T-helper 22 cell (primary cell): ENCODE results near the gene PNRC1.
"Not testable (repeated sequence)": the region's sequence is repeated elsewhere in the genome, so short reads cannot be mapped to it uniquely, and the experiment has no call there.

Experiments
- DNase-seq: peaks from one replicate; pipeline ENCODE4 v3.0.0-alpha.2; 2020; ENCODE audit warnings: low read depth

The PNRC1 gene

DNA sequence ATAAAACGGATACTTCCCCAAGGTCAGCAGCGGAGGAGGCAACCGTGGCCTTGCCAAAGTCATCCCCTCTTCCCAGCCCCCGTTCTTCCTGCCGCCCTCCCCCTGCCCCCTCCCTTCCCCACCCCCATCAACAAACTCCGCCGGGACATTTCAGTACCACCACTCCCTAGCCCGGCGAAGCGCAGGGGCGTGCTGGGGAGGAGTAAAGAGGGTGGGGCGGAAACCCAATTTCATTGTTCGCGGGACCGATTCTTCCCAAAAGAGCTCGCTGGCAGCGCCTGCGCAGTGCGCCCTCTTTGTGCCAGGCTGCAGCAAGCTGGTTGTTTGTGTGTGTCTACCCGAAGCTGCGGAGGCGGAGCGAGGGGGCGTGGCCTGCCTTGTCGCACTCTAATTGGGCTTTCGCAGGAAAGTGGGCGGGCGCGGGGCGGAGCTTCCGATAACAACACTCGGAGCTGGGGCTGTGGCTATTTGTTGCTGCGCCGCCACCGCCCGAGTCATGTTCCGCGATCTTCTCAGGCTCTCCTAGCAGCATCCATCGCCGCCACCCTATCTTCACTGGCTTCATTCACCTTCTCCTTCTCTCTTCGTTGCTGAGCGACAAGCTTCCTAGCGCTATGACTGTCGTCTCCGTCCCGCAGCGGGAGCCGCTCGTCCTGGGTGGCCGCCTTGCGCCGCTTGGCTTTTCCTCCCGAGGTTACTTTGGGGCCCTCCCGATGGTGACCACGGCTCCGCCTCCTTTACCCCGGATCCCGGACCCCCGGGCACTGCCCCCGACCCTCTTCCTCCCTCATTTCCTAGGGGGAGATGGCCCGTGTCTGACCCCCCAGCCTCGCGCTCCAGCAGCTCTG, at the start of gene PNRC1:
TSS of gene PNRC1 (plus strand) at position 471 of the 848 bp plus-strand sequence. CDS start at position 615, 144 bp downstream.
- DNase-seq: peak; percentile 100

DNA sequence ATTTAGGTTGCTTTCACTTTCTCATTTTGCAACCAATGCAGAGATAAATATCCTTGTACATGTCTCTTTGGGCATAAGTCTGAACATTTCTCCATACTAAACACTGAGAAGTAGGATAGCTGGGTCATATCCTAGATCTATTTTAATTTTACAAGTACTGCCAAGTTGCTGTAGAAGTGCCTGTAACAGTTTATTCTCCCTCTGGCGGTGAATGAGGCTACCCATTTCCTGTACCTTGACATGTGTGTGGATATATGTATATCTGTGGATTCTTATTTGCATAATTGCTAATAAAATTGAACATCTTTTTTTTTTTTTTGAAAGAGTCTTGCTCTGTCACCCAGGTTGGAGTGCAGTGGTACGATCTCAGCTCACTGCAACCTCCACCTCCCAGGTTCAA, 48.0 kb upstream of the PNRC1 start:
- no peak for DNase-seq

DNA sequence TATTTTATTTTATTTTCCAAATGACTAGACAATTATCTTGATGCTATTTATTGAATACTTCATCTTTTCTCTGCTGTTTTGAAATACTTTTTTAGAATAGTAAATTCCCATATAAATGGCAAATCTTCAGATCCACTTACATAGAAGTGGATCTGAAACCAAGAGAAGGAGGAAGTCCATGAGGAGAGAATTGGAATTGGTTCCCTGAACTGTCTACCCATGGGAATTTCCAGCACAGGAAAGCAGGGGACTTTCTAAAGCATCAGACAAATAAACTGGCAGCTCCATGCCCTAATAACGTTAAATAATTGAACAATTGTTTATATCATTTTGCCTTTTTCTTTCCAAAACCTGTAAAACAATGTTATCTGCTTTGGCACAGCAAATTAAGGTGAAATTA, 47.1 kb upstream of the PNRC1 start:
- DNase-seq: no peak

DNA sequence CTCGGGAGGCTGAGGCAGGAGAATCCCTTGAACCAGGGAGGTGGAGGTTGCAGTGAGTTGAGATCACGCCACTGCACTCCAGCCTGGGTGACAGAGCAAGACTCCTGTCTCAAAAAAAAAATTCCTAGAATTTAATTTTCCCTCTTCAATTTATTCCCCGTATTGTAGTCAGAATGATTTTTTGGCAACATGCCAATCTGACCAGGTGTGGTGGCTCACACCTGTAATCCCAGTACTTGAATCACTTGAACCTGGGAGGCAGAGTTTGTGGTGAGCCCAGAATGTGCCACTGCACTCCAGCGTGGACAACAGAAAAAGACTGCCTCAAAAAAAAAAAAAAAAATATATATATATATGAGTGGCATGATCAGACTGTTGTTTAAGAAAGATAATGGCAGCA, 46.4 kb upstream of the PNRC1 start:
- DNase-seq: not testable (repeated sequence)

DNA sequence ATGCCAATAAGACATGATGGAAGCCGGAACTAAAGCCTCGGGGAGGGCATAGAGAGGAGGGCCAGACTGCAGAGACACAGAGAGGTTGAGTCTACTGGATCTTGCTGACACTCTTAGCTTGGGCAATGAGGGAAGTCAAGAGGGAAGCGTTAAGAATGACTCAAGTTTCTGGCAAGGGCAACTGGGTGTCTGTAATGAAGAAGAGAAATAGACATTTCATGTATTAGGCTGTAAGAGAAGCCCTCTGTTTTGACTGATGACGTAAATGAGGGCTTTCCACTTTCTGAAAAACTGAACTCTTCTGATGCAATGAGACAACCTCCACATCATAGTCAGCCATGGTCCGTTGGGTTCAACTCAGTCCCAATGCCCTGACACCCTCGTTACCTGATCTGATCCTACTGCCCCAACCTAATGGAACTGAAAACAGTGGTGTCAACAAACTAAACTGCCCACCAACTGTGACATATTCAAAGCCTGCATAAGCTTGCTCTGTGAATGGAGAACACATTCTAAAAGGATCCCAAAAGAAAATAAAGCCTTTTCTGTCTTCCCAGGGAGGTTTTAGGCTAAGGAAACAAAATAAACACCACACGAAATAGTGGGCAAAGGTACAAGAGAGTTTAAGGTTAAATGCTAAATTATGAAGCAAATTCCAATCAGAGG, 45.8 kb upstream of the PNRC1 start:
- no peak for DNase-seq

DNA sequence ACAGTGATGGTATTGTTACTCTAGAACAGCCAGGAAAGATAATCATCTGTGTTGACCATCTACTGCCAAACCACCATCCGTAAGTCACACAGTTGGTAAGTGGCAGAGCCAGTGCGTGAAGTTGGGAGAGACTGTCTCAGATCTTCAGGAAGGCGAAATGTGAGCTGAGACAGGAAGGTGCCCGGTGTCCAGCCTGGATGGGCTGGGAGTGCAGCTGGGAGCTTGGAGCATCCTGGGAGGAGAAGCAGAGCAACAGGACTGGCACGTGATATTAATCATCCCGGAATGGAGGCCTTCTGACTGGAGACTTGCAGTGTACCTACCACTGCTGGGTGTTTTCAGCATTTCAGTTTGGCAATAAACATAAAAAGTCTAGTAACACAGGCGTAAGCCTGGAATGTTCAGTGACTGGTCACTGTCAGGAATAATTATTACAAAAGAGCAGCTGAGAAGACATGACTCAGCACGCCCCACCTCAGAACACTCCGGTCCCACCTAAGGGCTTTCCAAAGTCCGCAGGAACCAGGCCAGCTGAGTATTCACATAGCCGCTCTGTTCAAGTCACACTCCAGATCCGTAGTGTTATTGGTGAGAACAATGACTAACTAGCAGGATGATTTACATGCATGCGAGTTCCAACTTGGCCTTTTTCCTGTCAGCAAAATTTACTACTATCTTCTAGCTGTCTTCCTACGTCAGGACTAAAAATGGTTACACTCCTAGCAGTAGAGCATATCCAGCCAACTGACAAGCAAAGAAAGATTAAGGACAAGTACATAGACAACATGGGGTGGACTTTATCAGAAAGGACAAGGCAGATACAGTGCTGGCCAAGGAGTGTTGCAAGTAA, 45.1 kb upstream of the PNRC1 start:
- no peak for DNase-seq

DNA sequence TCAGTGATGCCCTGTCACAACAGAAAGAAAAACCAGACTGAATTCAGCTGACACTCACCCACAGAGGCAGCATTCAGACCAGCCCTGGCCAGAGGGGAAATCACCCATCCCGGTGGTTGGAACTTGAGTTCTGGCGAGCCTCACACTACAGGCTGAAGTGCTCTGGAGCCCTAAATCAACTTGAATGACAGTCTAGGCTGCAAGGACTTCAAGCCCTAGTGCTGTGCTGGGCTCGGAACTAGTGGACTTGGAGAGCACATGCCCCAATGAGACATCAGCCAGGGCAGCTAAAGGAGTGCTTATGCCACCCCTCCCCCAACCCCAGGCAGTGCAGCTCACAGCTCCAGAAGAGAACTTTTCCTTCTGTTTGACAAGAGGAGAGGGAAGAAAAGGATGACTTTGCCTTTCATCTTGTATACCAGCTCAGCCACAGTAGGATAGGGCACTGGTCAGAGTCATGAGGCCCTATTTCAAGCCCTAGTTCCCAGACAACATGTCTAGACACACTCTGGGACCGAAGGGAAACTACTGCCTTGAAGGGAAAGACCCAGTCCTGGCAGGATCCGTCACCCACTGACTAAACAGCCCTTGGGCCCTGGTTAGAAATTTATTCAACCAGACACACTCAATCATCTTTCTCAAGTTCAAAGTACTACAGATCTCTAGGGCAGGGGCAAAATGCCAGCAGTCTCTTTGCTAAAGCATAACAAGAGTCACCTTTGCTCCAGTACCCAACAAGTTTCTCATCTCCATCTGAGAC, 43.2 kb upstream of the PNRC1 start:
- DNase-seq: no peak

DNA sequence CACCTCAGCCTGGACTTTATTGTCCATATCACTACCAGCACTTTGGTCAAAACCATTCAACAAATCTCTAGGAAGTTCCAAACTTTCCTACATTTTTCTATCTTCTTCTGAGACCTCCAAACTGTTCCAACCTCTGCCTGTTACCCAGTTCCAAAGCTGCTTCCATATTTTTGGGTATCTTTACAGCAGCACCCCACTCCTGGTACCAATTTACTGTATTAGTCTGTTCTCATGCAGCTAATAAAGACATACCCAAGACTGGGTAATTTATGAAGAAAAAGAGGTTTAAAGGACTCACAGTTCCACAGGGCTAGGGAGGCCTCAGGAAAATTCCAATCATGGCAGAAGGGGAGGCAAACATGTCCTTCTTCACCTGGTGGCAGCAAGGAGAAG, 42.7 kb upstream of the PNRC1 start:
- not testable (repeated sequence) for DNase-seq

DNA sequence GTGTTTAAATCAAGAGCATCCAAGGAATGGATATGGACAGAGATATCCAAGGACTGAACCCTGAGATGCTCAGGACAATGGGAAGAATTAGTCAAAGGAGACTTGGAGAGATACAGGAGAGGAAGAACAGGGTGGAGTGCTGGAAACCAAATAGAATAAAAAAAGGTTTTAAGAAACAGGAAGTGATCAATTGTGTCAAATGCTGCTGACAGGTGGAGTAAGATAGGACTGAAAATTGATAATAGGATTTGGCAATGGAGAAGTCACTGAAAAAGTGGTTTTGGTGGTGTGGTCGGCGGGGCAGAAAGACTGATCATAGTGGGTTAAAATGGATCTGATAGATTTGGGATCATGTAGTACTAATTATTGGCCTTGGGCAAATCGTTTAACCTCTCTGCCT, 37.9 kb upstream of the PNRC1 start:
- DNase-seq: no peak

DNA sequence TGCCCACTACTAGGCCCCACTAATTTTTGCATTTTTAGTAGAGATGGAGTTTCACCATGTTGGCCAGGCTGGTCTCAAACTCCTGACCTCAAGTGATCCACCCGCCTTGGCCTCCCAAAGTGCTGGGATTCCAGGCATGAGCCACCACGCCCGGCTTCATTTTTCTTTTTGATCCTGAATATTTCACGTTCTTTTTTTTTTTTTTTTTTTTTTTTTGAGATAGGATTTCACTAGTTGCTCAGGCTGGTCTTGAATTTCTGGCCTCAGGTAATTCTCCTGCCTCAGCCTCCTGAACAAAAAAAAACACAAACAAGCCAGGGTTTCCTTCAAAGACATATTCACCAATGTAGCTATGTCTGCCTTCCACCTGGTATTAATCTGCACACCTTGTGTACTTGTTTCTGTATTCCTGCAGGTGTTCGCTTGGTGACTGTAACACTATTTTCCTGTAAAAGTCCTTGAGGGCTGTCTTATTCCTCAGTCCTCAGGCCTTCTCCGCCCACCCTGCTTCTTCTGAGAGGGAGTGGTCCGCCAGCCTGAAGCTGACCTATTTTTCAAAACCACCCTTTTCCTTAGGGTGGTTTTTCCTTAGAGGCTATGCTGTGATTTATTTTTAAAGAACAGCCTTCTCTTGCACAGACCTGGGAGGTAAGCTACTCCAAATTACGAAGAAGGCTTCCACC, 36.1 kb upstream of the PNRC1 start:
- DNase-seq: no peak

DNA sequence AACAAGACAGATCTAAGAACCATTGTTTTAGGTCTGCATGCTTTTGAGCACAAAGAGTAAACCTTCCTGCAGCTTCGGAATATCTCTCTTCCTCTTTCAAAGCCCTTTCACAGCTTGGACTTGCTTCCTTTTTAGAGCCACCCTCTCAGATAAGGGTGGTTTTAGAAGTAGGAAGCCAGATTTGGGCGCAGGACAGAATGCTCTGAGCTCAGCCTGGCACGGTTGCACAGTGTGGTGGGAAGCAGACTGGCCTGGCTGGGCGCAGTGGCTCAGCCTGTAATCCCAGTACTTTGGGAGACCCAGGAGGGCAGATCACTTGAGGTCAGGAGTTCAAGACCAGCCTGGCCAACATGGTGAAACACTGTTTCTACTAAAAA, 35.6 kb upstream of the PNRC1 start:
- DNase-seq: no peak

DNA sequence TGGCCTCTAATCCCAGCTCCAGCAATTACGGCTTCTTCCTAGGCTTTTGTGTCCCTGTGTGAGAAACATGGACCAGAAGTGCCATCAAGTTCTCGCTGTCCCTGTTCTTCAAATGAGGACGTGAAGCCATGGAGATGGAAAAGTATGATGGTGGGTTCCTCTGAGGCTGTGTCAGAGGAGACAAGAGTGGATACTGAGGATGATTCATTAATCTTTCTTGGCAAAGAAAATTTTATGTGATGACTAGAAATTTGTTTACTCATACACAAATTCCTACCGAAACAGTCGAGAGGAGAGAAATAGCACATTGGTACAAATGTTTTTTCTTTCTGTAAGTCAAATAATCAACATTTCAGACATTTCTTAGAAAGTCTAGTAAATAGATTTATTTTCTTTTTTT, 35.0 kb upstream of the PNRC1 start:
- no peak for DNase-seq

DNA sequence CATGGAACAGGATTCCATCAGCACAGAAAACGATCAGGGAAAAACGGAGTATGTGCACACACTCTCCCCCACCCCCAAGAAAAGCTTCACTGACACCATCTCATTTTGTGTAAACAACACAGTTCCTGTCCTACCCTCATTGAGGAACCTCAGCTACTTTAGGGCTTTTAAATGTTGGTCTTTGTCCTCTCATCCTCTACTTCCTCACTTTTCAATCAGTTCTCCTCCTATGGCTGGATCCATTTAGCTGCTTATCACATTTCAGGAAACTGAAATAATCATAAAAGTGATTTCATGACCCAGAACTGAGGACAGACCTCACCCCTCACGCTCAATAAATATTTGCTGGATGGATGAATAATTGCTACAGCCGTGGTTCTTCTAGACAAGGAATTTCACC, 33.1 kb upstream of the PNRC1 start:
- DNase-seq: no peak

DNA sequence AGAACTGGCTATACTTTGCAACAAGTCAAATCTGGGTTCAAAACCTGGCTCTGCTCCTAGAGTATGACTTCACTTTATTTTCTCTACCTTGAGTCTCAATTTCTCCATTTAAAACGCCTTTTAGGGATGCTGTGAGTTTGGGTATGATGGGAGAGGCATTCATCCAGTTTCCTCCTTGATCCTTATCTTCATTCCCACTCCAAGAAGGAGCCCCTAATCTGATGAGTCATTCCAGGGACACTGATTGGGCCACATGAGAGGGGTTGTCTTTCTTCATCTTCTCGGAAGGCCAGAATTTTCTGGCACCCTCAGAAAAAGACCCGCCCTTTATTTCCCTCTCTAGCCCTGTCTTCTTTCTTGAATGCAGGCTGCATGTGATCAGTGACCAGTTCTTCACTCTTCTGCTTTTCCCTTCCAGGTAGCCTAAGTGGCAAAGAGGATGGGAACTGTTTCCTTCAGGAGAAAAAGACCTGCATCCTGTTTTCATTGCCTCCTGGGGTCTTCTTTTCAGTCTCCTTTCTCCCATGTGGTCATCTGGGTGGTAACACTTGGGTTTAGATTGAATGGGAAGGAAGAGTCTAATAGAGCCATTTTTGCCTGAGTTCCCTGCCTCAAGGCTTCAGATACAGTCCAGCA, 32.1 kb upstream of the PNRC1 start:
- DNase-seq: no peak

DNA sequence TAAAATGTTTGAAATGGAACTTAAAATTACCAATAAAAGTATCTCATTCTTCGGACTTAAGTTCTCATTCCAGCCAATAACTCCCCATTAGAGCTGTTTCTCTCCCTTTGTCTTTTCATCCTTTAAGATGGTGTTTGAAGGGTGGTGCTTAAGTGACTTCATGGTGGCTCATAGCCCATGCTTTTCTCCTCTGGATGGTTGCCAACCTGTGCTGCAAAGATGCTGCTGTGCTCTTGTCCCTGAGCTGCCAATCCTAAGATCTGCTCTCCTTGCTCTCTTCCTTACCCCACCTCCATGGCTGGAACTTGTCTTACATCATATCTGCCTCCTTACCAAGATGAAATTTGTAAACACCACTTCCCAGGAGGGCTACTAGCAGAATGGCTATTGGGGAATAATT, 31.6 kb upstream of the PNRC1 start:
- DNase-seq: no peak

DNA sequence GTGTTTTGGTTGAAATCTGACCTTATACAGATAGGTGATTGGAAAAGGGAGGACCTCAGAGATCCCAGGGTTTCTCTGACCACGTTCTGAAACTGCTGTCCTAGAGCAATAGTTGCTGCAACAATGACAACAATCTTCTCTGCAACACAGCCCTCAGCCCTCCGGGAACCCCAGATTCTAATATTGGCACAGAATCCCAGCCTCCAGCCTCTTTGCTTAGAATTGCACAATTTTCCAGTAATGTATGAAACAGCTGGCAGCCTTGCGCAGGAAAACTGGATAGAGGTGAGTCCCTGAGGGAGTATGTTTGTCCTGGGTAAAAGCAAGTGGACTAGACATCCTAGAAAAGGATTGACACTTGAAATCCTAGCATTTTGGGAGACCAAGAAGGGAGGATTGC, 30.4 kb upstream of the PNRC1 start:
- DNase-seq: no peak

DNA sequence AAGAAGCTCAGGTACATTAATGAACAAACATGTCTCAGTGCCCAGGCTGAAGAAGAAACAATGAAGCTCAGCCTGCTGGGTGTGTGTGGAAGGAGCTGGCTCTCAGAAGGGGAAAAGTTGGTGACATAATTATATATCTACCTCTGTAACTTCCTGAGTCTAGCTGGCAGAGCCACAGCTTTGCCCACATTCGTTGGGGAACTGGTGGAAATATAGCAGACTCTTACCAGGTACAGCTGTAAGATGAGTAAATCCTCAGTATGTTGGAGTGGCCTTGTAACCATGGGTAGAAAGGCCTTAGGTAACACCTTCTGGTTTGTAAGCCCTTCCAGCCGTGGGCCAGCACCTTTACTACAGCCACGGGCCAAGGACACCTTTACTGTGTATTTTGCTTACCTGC, 29.9 kb upstream of the PNRC1 start:
- DNase-seq: no peak

DNA sequence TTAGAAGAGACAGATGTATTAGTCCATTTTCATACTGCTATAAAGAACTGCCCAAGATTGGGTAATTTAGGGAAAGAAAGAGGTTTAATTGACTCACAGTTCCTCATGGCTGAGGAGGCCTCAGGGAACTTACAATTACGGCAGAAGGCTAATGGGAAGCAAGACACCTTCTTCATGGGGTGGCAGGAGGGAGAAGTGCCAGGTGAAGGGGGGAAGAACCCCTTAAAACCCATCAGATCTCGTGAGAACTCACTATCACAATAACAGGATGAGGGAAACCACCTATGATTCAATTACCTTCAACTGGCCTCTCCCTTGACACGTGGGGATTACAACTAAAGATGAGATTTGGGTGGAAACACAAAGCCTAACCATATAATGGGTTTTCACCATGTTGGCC, 28.9 kb upstream of the PNRC1 start:
- DNase-seq: no peak

DNA sequence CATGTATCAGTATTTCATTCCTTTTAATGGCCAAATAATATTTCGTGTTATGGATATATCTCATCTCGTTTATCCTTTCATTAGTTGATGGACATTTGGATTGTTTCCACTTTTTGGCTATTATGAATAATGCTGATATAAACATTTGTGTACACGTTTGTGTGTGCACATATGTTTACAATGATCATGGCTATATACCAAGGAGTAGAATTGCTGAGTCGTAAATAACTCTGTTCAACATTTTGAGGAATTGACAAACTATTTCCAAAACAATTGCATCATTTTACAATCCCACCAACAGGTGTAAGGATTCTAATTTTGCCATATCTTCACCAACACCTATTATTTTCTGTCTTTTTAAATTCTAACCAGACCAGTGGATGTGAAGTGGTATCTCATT, 26.3 kb upstream of the PNRC1 start:
- DNase-seq: no peak

DNA sequence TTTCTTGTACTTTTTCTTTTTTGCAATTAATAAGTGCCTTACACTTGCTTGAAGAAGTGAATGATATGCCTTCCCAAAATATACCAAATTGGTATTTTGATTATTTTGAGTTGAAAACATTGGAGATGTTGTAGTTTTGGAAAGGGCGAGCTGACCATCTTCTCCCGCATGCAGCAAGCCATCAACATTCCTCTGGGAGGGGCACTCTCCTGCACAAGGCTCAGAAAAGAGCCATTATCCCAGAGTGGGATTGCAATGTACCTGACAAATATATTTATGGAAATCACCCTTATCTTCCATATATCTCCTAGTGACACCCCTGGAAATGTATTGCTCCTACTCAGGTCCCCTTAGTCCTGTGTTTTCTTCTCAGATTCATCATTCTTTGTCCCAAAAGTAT, 22.8 kb upstream of the PNRC1 start:
- no peak for DNase-seq

DNA sequence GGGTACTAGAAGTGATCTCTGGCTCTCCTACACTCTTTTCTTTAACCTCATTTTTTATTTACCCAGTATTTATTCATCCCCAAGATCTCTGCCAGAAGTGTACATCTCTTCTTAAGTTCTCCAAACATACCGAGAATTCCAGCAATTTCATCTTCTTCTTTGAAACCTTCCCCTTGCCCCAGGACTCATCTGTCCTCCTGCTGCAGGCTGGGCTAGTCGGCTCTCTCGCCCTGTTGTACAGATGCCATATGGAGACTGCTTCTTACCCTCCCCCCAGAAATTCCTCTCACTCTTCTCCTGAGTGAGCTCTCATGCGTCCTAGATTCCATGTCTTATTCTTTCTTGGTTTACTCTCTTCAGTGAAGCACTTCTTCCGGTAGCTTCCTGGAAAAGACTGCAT, 21.9 kb upstream of the PNRC1 start:
- no peak for DNase-seq
